ENCODE data around the gene KDM4F.

GRCh38 chr11:95014184-95014821 is 34.9 kb upstream of the KDM4F start:
- TF ChIP-seq CTCF (IDR thresholded peaks at IDR 0.05) (no peak), POLR2A (IDR thresholded peaks at IDR 0.05) (no peak)

Data from esophagus squamous epithelium (tissue), 4 donors.